ENCODE data around the gene LRRC32. TPM values are rescaled to one million over a fixed set of nuclear protein-coding genes. Genes with fewer than 3 reads are reported as not detected.
A peak's percentile ranks its signal among the peaks of the same experiment; 100 is the strongest.

LRRC32 gene
- total RNA-seq, 1 donor from 2014 or later: 111 TPM

- Histone ChIP-seq H3K4me3 (no peak overlapping the region), H3K4me1 (peaks cover 29% of the 10 kb centered on the region), H3K36me3 (no peaks in the 10 kb centered on the region), H3K27ac (peak overlapping the region; percentile 36), H3K9me3 (no peaks in the 10 kb centered on the region), H3K27me3 (peaks cover 13% of the 10 kb centered on the region)
- TF ChIP-seq CTCF (IDR thresholded peaks at IDR 0.05): no peak
- ATAC-seq: no peak
- intact Hi-C loops (cut with DNase I): loop anchor here (10.0 kb wide), 1 partner anchor 117 kb away; no protein-coding TSS in a partner anchor
- peak; percentile 47 for DNase-seq
Observed at GRCh38 chr11:76671626-76672309, 1.2 kb upstream of the LRRC32 start.

GRCh38 chr11:76671237-76671592 is 668 bp upstream of the LRRC32 start:
- intact Hi-C loops (cut with DNase I): loop anchor here (10.0 kb wide), 1 partner anchor 116 kb away; no protein-coding TSS in a partner anchor
- H3K36me3 ChIP-seq: no peaks in the 10 kb centered on the region
- ATAC-seq: no peak
- H3K4me3 ChIP-seq: peak overlapping the region; percentile 66
- peaks cover 32% of the 10 kb centered on the region for H3K4me1 ChIP-seq
- H3K27ac ChIP-seq: peak overlapping the region; percentile 68
- no peaks in the 10 kb centered on the region for H3K9me3 ChIP-seq
- no peak for DNase-seq
- no peak for TF ChIP-seq CTCF (IDR thresholded peaks at IDR 0.05)
- H3K27me3 ChIP-seq: peaks cover 13% of the 10 kb centered on the region

- ATAC-seq (no peak), DNase-seq (peak; percentile 55)
- no peaks in the 10 kb centered on the region for H3K9me3 ChIP-seq
- intact Hi-C loops (cut with DNase I): loop anchor here (10.0 kb wide), 2 partner anchors 55 to 115 kb away; no protein-coding TSS in a partner anchor
- H3K27ac ChIP-seq: peak overlapping the region; percentile 68
- TF ChIP-seq CTCF (IDR thresholded peaks at IDR 0.05): no peak
- peaks cover 44% of the 10 kb centered on the region for H3K4me1 ChIP-seq
- peak overlapping the region; percentile 66 for H3K4me3 ChIP-seq
- H3K27me3 ChIP-seq: peaks cover 13% of the 10 kb centered on the region
- no peaks in the 10 kb centered on the region for H3K36me3 ChIP-seq
Observed at GRCh38 chr11:76669901-76670484, 554 bp downstream of the LRRC32 start.

GRCh38 chr11:76668362-76669155 is 2.0 kb downstream of the LRRC32 start:
- ATAC-seq: no peak
- peaks cover 51% of the 10 kb centered on the region for H3K4me1 ChIP-seq
- peaks cover 13% of the 10 kb centered on the region for H3K27me3 ChIP-seq
- peak overlapping the region; percentile 8 for H3K27ac ChIP-seq
- H3K36me3 ChIP-seq: no peaks in the 10 kb centered on the region
- peak overlapping the region; percentile 44 for H3K4me3 ChIP-seq
- TF ChIP-seq CTCF (IDR thresholded peaks at IDR 0.05): no peak
- DNase-seq: peak; percentile 39
- intact Hi-C loops (cut with DNase I): loop anchor here (10.0 kb wide), 1 partner anchor 54 kb away; no protein-coding TSS in a partner anchor
- no peaks in the 10 kb centered on the region for H3K9me3 ChIP-seq

- peak overlapping the region; percentile 44 for H3K4me3 ChIP-seq
Observed at GRCh38 chr11:76667856-76668255, 2.7 kb downstream of the LRRC32 start.

More at GRCh38 chr11:76667856-76668255, 2.7 kb downstream of the LRRC32 start:
- no peaks in the 10 kb centered on the region for H3K36me3 ChIP-seq
- intact Hi-C loops (cut with DNase I): loop anchor here (10.0 kb wide), 1 partner anchor 53 kb away; no protein-coding TSS in a partner anchor
- peaks cover 44% of the 10 kb centered on the region for H3K4me1 ChIP-seq
- no peak overlapping the region for H3K27ac ChIP-seq
- H3K9me3 ChIP-seq: no peaks in the 10 kb centered on the region
- H3K27me3 ChIP-seq: peaks cover 13% of the 10 kb centered on the region
- DNase-seq (peak; percentile 38), ATAC-seq (no peak)
- TF ChIP-seq CTCF (IDR thresholded peaks at IDR 0.05): no peak

Data from upper lobe of right lung (tissue), 1 donor.